ENCODE data around the gene ATP4B.

ATP4B gene

GRCh38 chr13:113609616-113610015 lies 48.4 kb downstream of the ATP4B start:
- POLR2A ChIA-PET (ENCODE audit: low non-redundant PET), result no interaction called here
- DNase-seq (ENCODE audit: low spot score), result no peak
- no peak overlapping the region for H3K27ac ChIP-seq
- no peak for TF ChIP-seq CTCF (conservative IDR thresholded peaks at IDR 0.05; ENCODE audit: low read depth)
- CTCF ChIA-PET, result no interaction called here

GRCh38 chr13:113608967-113609533 lies 48.9 kb downstream of the ATP4B start:
- POLR2A ChIA-PET (ENCODE audit: low non-redundant PET), result no interaction called here
- CTCF ChIA-PET, result no interaction called here
- DNase-seq (ENCODE audit: low spot score), result no peak
- TF ChIP-seq CTCF (conservative IDR thresholded peaks at IDR 0.05; ENCODE audit: low read depth), result no peak
- no peak overlapping the region for H3K27ac ChIP-seq

GRCh38 chr13:113607889-113608635 lies 49.9 kb downstream of the ATP4B start:
- no peak overlapping the region for H3K27ac ChIP-seq
- CTCF ChIA-PET, result interaction anchor here (0.5 to 0.8 kb wide), 2 partner anchors 46 to 149 kb away, joined by 3 to 5 read pairs; no protein-coding TSS in a partner anchor
- no peak for DNase-seq (ENCODE audit: low spot score)
- no peak for TF ChIP-seq CTCF (conservative IDR thresholded peaks at IDR 0.05; ENCODE audit: low read depth)
- POLR2A ChIA-PET (ENCODE audit: low non-redundant PET), result no interaction called here

GRCh38 chr13:113607056-113607888 lies 50.7 kb downstream of the ATP4B start:
- TF ChIP-seq CTCF (conservative IDR thresholded peaks at IDR 0.05; ENCODE audit: low read depth), result no peak
- CTCF ChIA-PET, result interaction anchor here (0.8 kb wide), 1 partner anchor 45 kb away, joined by 3 read pairs; no protein-coding TSS in a partner anchor
- no peak overlapping the region for H3K27ac ChIP-seq
- DNase-seq (ENCODE audit: low spot score), result no peak
- POLR2A ChIA-PET (ENCODE audit: low non-redundant PET), result no interaction called here

- TF ChIP-seq CTCF (conservative IDR thresholded peaks at IDR 0.05; ENCODE audit: low read depth), result no peak
- H3K27ac ChIP-seq, result no peak overlapping the region
- no peak for DNase-seq (ENCODE audit: low spot score)
- ChIA-PET POLR2A (ENCODE audit: low non-redundant PET) (no interaction called here), CTCF (no interaction called here)
Observed at GRCh38 chr13:113605866-113606438, 52.0 kb downstream of the ATP4B start.

GRCh38 chr13:113605461-113605860 lies 52.5 kb downstream of the ATP4B start:
- H3K27ac ChIP-seq, result no peak overlapping the region
- CTCF ChIA-PET, result no interaction called here
- no peak for TF ChIP-seq CTCF (conservative IDR thresholded peaks at IDR 0.05; ENCODE audit: low read depth)
- POLR2A ChIA-PET (ENCODE audit: low non-redundant PET), result no interaction called here
- no peak for DNase-seq (ENCODE audit: low spot score)

All from RWPE1 (cell line).